Activated CD4-positive, alpha-beta T cell treated with anti-CD3 and anti-CD28 coated beads for 24 hours (primary cell): ENCODE data around the gene NMBR.
"Not testable (repeated sequence)": the region's sequence is repeated elsewhere in the genome, so short reads cannot be mapped to it uniquely, and the experiment has no call there.

Source experiments
- DNase-seq, 2 donors: peaks; one replicate each; pipeline ENCODE4 v3.0.0-alpha.2; 2020; ENCODE audit warnings: low read depth in 2 of 2

Gene NMBR

DNA sequence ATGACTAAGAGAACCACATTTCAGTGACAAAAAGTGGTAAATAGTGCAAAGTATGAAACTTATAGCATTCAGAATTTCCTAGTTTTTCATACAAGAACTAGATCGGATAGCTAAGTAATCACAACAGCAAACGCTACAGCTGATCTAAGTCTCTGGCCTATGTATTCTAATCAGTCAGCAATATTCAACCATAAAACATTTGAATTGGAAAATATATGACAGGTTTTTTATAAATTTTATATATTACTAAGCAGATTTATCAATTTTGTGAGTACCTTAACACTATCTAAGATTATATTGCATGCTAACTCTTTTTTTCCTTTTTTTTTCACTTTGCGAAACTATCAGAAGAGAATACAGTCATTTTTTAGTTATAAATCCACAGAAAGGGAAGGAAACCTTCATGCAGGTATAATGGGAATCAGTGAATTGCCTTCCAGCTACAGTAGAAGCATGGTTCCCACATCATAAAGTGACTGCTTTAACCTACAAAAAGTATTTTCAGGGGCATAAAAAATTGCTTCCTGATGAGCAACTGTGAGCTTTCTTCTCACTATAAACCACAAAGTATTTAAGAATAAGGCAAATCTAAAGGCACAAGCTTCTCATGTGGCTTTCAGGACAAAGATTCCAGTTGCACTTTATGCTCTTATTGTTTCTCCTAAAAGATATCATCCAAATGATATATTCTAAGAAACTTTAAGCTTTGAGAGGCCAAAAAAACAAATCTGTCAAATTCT lies 88.2 kb downstream of the NMBR start:
- no peak for DNase-seq

DNA sequence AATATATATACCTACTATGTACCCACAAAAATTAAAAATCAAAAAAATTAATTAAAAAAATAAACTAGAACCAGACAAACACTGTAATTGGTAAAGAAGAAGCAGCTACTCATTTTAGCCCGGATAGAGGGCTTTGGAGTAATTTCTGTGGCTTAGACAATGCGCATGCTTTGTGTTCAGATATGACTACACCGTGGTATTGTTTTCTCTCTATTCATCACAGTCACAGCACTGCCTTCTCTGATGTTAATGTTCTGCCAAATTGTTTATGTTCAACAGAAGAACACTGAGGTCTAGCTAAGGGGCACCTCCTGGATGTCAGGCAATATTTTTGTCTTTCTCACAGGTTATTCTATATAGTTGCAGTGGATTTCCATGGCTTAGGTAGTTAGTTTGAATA lies 91.7 kb downstream of the NMBR start:
- DNase-seq, result no peak

DNA sequence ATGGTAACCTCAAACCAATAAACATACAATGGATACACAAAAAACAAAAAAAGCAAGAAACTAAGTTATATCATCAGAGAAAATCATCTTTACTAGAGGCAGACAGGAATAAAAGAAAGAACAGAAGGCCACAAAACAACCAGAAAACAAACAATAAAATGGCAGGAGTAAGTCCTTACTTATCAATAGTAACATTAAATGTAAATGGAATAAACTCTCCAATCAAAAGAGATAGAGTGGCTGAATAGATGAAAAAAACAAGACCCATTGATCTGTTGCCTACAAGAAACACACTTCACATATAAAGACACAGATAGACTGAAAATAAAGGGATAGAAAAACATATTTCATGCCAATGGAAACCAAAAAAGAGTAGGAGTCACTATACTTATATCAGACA lies 95.5 kb downstream of the NMBR start:
- no peak for DNase-seq

DNA sequence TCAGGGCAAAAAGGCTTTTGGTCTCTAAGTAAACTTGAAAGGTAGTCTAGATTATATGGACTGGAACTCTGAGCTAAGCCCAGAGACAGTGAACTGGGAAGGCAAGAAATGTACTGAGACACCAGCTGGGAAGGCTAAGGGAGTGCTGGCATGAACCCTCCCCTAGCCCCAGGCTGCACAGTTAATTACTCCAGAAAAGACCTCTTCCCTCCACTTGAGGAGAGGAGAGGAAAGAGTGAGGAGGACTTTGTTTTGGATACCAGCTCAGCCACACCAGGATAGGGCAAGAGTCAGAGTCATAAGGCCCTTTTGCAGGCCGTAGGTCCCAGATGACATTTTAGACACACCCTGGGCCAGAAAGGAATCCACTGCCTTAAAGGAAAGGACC lies 98.3 kb downstream of the NMBR start:
- DNase-seq, result no peak

DNA sequence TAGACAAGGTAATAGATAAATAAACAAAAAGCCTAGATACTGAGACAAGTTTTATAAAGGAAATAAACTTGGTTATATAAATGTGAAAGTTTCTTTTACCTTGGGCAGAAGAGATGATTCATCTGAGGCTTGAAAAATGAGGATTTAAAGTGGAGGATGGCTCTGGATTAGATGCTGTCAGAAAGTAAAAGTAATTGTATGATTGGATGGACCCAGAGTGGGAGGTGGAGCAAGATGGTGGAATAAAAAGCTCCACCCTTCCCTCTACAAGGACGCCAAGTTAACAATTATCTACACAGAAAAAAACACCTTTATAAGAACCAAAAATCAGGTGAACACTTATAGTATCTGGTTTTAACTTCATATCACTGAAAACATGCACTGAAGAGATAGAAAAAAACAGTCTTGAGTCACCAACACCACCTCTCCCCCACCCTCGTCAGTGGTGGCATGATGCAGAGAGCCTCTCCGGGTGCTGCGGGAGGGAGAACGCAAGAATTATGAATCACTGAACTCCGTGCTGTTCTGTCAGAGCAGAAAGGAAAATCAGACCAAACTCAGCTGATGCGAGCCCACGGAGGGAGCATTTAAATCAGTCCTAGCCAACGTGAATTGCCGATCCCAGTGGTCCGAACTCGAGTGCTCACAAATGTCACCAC lies 98.9 kb downstream of the NMBR start:
- DNase-seq, result no peak

DNA sequence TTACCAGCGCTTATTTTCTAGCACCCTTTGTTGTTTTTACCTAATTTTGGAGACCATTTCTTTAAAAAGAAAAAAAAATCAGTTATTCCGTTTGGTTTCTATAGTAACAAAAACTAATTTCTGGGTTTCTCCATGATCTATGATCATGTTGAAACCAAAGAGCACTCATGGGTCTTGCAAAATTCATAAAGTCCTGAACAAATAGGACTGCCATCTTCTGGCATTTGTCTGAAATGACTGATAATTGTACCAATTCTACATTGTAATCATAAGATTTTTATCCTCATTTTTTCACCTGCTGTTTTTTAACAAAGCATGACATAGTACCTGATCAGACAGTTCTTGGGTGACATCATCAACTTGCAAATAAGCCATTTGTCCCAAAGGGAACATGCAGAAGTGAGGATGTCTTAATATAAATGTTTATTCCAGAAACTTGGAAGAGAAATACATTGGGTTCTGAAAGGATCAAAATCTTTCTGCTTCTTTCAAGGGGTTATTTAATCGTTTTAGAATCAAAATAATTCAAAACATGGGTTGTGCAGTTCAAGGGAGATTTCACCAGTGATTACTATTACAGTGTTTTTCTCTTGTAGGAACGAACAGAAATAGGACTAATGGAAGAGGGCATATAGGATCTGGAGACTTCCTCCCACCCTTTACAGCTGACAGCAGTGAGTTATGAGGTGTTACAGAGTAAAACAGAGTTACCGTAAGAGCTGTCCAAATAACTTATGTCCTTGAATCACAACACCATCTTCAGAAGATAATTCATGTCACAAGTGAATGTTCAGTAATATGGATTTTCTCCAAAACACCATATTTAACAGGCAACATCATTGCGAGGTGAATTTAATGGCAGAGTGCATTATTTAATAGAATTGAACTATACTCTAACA lies 101.3 kb downstream of the NMBR start:
- DNase-seq, result no peak

DNA sequence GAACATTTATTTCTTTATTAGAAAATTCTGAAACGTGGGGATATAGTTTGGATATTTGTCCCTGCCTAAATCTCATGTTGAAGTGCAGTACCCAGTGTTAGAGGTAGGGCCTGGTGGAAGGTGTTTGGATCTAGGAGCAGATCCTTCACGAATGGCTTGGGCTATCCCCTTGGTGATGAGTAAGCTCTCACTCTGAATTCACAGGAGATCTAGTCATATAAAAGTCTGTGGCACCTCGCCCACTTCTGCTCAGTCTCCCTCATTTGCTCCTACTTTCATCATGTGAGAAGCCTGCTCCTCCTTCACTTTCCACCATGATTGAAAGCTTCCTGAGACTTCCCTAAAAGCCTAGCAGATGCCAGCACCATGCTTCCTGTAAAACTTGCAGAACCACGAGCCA lies 111.0 kb downstream of the NMBR start:
- no peak for DNase-seq

DNA sequence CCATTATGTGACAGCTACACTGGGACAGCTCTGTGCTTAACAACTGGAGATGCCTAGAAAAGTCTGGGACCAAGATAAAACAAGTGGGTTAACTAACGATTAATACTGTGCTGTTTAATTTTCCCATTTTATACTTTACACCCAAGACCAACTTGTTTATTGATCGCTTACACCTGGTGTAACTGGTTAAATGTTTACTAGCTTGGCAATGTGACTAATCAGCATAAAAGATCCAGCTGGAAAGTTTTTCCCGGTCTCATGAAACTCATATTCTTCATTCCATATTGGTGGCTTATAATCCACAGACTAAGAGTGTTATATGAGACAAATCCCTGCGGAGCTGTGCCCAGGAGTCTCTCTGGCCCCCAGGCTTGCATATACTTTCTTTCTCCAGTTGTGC lies 115.9 kb downstream of the NMBR start:
- DNase-seq, result no peak

DNA sequence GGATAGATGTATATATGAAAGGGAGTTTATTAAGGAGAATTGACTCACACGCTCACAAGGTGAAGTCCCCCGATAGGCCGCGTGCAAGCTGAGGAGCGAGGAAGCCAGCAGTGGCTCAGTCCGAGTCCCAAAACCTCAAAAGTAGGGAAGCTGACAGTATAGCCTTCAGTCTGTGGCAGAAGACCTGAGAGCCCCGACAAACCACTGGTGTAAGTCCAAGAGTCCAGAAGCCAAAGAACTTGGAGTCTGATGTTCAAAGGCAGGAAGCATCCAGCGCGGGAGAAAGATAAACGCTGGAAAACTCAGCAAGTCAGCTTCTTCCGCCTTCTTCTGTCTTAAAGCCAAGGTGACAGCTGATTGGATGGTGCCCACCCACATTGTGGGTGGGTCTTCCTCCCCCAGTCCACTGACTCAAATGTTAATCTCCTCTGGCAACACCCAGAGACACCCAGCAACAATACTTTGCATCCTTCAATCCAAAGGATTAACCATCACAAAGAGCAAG lies 116.8 kb downstream of the NMBR start:
- no peak for DNase-seq

DNA sequence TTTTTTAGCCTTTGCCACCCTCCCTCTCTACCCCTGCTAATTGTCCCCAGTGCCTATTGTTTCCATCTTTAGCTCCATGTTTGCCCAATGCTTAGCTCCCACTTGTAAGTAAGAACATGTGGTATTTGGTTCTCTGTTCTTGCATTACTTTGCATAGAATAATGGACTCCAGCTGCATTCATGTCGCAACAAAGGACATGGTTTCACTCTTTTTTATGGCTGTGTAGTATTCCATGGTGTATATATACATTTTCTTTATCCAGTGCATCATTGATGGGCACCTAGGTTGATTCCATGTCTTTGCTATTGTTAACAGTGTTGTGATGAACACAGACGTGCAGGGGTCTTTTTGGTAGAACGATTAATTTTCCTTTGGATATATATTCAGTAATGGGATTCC lies 118.4 kb downstream of the NMBR start:
- no peak for DNase-seq

DNA sequence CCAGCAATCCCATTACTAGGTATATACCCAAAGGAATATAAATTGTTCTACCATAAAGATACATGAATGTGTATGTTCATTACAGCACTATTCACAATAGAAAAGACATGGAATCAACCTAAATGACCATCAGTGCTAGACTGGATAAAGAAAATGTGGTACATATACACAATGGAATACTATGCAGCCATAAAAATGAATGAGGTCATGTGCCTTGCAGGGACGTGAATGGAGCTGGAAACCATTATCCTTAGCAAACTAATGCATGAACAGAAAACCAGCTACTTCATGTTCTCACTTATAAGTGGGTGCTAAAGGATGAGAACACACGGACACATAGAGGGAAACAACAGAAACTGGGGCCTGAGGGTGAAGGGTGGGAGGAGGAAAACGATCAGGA lies 119.1 kb downstream of the NMBR start:
- DNase-seq, result not testable (repeated sequence)

DNA sequence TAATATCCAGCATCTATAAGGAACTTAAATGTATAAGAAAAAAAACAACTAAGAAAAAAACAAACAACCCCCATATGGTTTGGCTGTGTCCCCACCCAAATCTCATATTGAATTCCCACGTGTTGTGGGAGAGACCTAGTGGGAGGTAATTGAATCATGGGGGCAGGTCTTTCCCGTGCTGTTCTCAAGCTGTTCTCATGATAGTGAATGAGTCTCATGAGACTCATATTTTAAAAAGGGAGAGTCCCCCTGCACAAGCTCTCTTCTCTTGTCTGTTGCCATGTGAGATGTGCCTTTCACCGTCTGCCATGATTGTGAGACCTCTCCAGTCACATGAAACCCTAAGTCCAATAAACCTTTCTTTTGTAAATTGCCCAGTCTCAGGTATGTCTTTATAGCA lies 119.8 kb downstream of the NMBR start:
- no peak for DNase-seq

DNA sequence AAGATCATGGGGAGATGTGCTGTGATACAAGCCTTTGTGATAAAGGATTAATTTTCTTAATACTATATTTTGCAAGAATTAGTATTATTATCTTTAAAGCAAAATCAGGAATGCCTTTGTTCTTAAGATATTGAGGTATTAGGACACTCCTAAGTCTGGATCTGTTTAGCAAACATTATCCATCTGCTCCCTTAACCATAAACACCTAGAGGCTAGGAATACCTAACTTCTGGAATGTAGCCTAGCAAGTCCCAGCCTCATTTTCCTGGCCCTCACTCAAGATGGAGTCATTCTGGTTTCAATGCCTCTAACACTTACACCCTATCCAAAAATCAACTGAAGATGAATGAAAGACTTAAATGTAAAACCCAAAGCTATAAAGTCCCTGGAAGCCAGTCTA lies 120.5 kb downstream of the NMBR start:
- DNase-seq, result no peak
